ENCODE measurements around the gene VPS8.

VPS8 gene

DNA sequence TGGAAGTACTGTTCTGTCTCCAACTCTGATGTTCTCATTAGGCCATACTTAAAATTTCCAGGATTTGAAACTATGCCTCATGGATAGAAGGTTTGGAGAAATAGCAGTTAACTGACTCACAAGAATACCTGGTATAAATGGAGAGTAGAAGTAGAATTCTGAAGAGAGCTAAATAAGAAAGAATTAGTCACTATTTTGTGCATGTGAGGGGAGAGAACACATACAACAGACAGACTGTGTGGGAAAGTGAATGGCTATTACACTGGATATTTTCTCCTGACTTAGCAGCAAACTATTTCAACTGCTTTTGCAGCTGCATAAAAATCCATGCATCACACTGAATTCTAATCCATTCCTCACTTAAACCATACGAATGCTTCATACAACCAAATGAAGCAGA lies 269.6 kb downstream of the VPS8 start:
- no peaks in the 10 kb centered on the region for H3K36me3 ChIP-seq (ENCODE audit: insufficient read depth, low read length)
- H3K27ac ChIP-seq (ENCODE audit: low read depth, low read length, poor library complexity, severe bottlenecking) = no peak overlapping the region
- no peak overlapping the region for H2AFZ ChIP-seq (ENCODE audit: low read length)
- no peaks in the 10 kb centered on the region for H3K79me2 ChIP-seq (ENCODE audit: insufficient read depth, low read length)
- no peaks in the 10 kb centered on the region for H3K9me2 ChIP-seq (ENCODE audit: low read depth, low read length)
- H3K4me2 ChIP-seq (ENCODE audit: low read length) = no peak overlapping the region
- H3K9me3 ChIP-seq (ENCODE audit: low read length) = no peaks in the 10 kb centered on the region
- no peaks in the 10 kb centered on the region for H4K20me1 ChIP-seq (ENCODE audit: insufficient read depth, low read length)
- TF ChIP-seq, protein P1, sequence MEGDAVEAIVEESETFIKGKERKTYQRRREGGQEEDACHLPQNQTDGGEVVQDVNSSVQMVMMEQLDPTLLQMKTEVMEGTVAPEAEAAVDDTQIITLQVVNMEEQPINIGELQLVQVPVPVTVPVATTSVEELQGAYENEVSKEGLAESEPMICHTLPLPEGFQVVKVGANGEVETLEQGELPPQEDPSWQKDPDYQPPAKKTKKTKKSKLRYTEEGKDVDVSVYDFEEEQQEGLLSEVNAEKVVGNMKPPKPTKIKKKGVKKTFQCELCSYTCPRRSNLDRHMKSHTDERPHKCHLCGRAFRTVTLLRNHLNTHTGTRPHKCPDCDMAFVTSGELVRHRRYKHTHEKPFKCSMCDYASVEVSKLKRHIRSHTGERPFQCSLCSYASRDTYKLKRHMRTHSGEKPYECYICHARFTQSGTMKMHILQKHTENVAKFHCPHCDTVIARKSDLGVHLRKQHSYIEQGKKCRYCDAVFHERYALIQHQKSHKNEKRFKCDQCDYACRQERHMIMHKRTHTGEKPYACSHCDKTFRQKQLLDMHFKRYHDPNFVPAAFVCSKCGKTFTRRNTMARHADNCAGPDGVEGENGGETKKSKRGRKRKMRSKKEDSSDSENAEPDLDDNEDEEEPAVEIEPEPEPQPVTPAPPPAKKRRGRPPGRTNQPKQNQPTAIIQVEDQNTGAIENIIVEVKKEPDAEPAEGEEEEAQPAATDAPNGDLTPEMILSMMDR (IDR thresholded peaks at IDR 0.05; ENCODE audit: low read length) = no peak
- TF ChIP-seq EZH2 (IDR thresholded peaks at IDR 0.05; ENCODE audit: borderline replicate concordance, low read length) = no peak
- H3F3A ChIP-seq (ENCODE audit: insufficient read depth, low read length) = no peaks in the 10 kb centered on the region
- no peaks in the 10 kb centered on the region; the same call in 1 of the 2 replicates for H3K27me3 ChIP-seq (ENCODE audit: insufficient read depth, low read length)
- no peak overlapping the region for H3K9ac ChIP-seq (ENCODE audit: low read length)
- H3K4me1 ChIP-seq (ENCODE audit: insufficient read depth, low read length, severe bottlenecking) = no peaks in the 10 kb centered on the region
- H3K4me3 ChIP-seq (ENCODE audit: low read depth, low read length, poor library complexity, severe bottlenecking) = no peak overlapping the region

GRCh38 chr3:185082149-185082548 lies 270.2 kb downstream of the VPS8 start:
- Histone ChIP-seq H3K27me3 (ENCODE audit: insufficient read depth, low read length) (no peaks in the 10 kb centered on the region; the same call in 1 of the 2 replicates), H3K4me3 (ENCODE audit: low read depth, low read length, poor library complexity, severe bottlenecking) (no peak overlapping the region), H2AFZ (ENCODE audit: low read length) (no peak overlapping the region), H3K4me2 (ENCODE audit: low read length) (no peak overlapping the region), H3K9ac (ENCODE audit: low read length) (no peak overlapping the region), H3K27ac (ENCODE audit: low read depth, low read length, poor library complexity, severe bottlenecking) (no peak overlapping the region), H3K9me3 (ENCODE audit: low read length) (no peaks in the 10 kb centered on the region), H3K79me2 (ENCODE audit: insufficient read depth, low read length) (no peaks in the 10 kb centered on the region), H3K9me2 (ENCODE audit: low read depth, low read length) (no peaks in the 10 kb centered on the region), H3K36me3 (ENCODE audit: insufficient read depth, low read length) (no peaks in the 10 kb centered on the region), H3K4me1 (ENCODE audit: insufficient read depth, low read length, severe bottlenecking) (no peaks in the 10 kb centered on the region), H4K20me1 (ENCODE audit: insufficient read depth, low read length) (no peaks in the 10 kb centered on the region), H3F3A (ENCODE audit: insufficient read depth, low read length) (no peaks in the 10 kb centered on the region)
- TF ChIP-seq, protein P1 (IDR thresholded peaks at IDR 0.05; ENCODE audit: low read length) = no peak
- TF ChIP-seq EZH2 (IDR thresholded peaks at IDR 0.05; ENCODE audit: borderline replicate concordance, low read length) = no peak

DNA sequence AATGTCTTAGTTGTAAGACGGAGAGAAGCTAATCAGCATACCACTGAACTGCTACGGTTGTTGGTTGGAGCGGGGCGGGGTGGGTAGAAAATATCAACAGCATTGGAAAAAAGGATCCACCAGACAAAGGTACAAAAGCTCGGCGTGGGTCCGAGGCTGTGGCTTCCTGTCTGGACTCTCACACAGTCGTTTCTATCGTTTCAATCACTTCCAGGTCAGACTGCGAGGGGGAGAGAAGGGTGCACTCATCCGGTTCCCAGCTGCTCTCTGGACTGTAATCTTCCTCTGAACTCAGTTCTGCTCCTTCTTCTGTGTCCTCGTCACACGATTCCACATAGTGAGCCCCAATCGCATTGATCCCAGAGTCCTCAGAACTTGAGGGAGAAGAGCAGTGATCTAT lies 270.9 kb downstream of the VPS8 start:
- no peaks in the 10 kb centered on the region for H3K36me3 ChIP-seq (ENCODE audit: insufficient read depth, low read length)
- H3K9ac ChIP-seq (ENCODE audit: low read length) = no peak overlapping the region
- H3K27ac ChIP-seq (ENCODE audit: low read depth, low read length, poor library complexity, severe bottlenecking) = no peak overlapping the region
- no peaks in the 10 kb centered on the region for H3K79me2 ChIP-seq (ENCODE audit: insufficient read depth, low read length)
- no peak overlapping the region for H2AFZ ChIP-seq (ENCODE audit: low read length)
- H3K4me1 ChIP-seq (ENCODE audit: insufficient read depth, low read length, severe bottlenecking) = no peaks in the 10 kb centered on the region
- no peaks in the 10 kb centered on the region for H4K20me1 ChIP-seq (ENCODE audit: insufficient read depth, low read length)
- no peak overlapping the region for H3K4me3 ChIP-seq (ENCODE audit: low read depth, low read length, poor library complexity, severe bottlenecking)
- TF ChIP-seq, protein P1 (IDR thresholded peaks at IDR 0.05; ENCODE audit: low read length) = no peak
- TF ChIP-seq EZH2 (IDR thresholded peaks at IDR 0.05; ENCODE audit: borderline replicate concordance, low read length) = no peak
- H3F3A ChIP-seq (ENCODE audit: insufficient read depth, low read length) = no peaks in the 10 kb centered on the region
- H3K9me2 ChIP-seq (ENCODE audit: low read depth, low read length) = no peaks in the 10 kb centered on the region
- H3K4me2 ChIP-seq (ENCODE audit: low read length) = no peak overlapping the region
- no peaks in the 10 kb centered on the region for H3K9me3 ChIP-seq (ENCODE audit: low read length)
- H3K27me3 ChIP-seq (ENCODE audit: insufficient read depth, low read length) = no peaks in the 10 kb centered on the region; the same call in 1 of the 2 replicates

Data from OCI-LY1 (cell line).